Measurements from ENCODE around the gene EPS8L2. TPM values are rescaled to one million over a fixed set of nuclear protein-coding genes. Genes with fewer than 3 reads are reported as not detected.
"Not testable (repeated sequence)": the region's sequence is repeated elsewhere in the genome, so short reads cannot be mapped to it uniquely, and the experiment has no call there.

EPS8L2 gene
- total RNA-seq, 1 donor from 2014 or later, result 129 TPM

GRCh38 chr11:737366-737765 lies 31.3 kb downstream of the EPS8L2 start:
- DNase-seq (ENCODE audit: low read depth) (no peak), FAIRE-seq (no peak)
- Histone ChIP-seq H3K4me1 (ENCODE audit: insufficient read depth, low read length) (no peaks in the 10 kb centered on the region), H3K9ac (ENCODE audit: low read length) (no peak overlapping the region), H2AFZ (ENCODE audit: low read depth, low read length) (no peak overlapping the region), H3K4me2 (ENCODE audit: low read length) (no peak overlapping the region), H3K4me3 (ENCODE audit: insufficient read depth, low read depth, low read length) (no peak overlapping the region), H3K27ac (ENCODE audit: low read depth, low read length) (no peak overlapping the region), H3K36me3 (ENCODE audit: insufficient read depth, low read length) (no peaks in the 10 kb centered on the region), H3K9me3 (ENCODE audit: insufficient read depth, low read depth, low read length) (no peaks in the 10 kb centered on the region), H3K79me2 (ENCODE audit: insufficient read depth, low read length) (no peaks in the 10 kb centered on the region), H3K27me3 (ENCODE audit: insufficient read depth, low read length) (peaks cover 7% of the 10 kb centered on the region), H4K20me1 (ENCODE audit: insufficient read depth, low read length) (no peaks in the 10 kb centered on the region)
- TF ChIP-seq CTCF (IDR thresholded peaks at IDR 0.05; ENCODE audit: insufficient read depth, low read depth, low read length) (no peak), EZH2 (IDR thresholded peaks at IDR 0.05; ENCODE audit: insufficient read depth, low read length) (no peak)
- H3K4me3 Mint-ChIP-seq (ENCODE audit: unreplicated experiment), result no peak overlapping the region
- H3K4me1 Mint-ChIP-seq (ENCODE audit: low read depth, unreplicated experiment), result peaks cover 7% of the 10 kb centered on the region
- no peak overlapping the region for H3K27ac Mint-ChIP-seq (ENCODE audit: unreplicated experiment)
- H3K36me3 Mint-ChIP-seq (ENCODE audit: low read depth, unreplicated experiment), result peaks cover 3% of the 10 kb centered on the region
- H3K27me3 Mint-ChIP-seq (ENCODE audit: low read depth, unreplicated experiment), result peaks cover 26% of the 10 kb centered on the region
- H3K9me3 Mint-ChIP-seq (ENCODE audit: unreplicated experiment), result no peaks in the 10 kb centered on the region

- peaks cover 24% of the 10 kb centered on the region for H3K27me3 Mint-ChIP-seq (ENCODE audit: low read depth, unreplicated experiment)
- H3K79me2 ChIP-seq (ENCODE audit: insufficient read depth, low read length); H3K4me1 ChIP-seq (ENCODE audit: insufficient read depth, low read length); H3K27me3 ChIP-seq (ENCODE audit: insufficient read depth, low read length); H3K27ac Mint-ChIP-seq (ENCODE audit: unreplicated experiment); H2AFZ ChIP-seq (ENCODE audit: low read depth, low read length); H3K27ac ChIP-seq (ENCODE audit: low read depth, low read length); H3K4me2 ChIP-seq (ENCODE audit: low read length); H3K9me3 ChIP-seq (ENCODE audit: insufficient read depth, low read depth, low read length); H3K36me3 ChIP-seq (ENCODE audit: insufficient read depth, low read length); H3K4me1 Mint-ChIP-seq (ENCODE audit: low read depth, unreplicated experiment); H3K4me3 ChIP-seq (ENCODE audit: insufficient read depth, low read depth, low read length); H3K36me3 Mint-ChIP-seq (ENCODE audit: low read depth, unreplicated experiment); DNase-seq (ENCODE audit: low read depth); H3K9ac ChIP-seq (ENCODE audit: low read length); FAIRE-seq; H3K9me3 Mint-ChIP-seq (ENCODE audit: unreplicated experiment); H4K20me1 ChIP-seq (ENCODE audit: insufficient read depth, low read length): not testable (repeated sequence)
- peak overlapping the region; percentile 27 for H3K4me3 Mint-ChIP-seq (ENCODE audit: unreplicated experiment)
These were observed 31.9 kb downstream of the EPS8L2 start for GRCh38 chr11:737899-738298.

GRCh38 chr11:742156-742546 lies 36.1 kb downstream of the EPS8L2 start:
- H3K4me1 Mint-ChIP-seq (ENCODE audit: low read depth, unreplicated experiment), result peaks cover 9% of the 10 kb centered on the region
- H3K36me3 ChIP-seq (ENCODE audit: insufficient read depth, low read length), result no peaks in the 10 kb centered on the region
- H3K4me2 ChIP-seq (ENCODE audit: low read length), result no peak overlapping the region
- H3K27ac Mint-ChIP-seq (ENCODE audit: unreplicated experiment), result no peak overlapping the region
- H3K27me3 Mint-ChIP-seq (ENCODE audit: low read depth, unreplicated experiment), result peaks cover 12% of the 10 kb centered on the region
- no peaks in the 10 kb centered on the region for H4K20me1 ChIP-seq (ENCODE audit: insufficient read depth, low read length)
- DNase-seq (ENCODE audit: low read depth) (no peak), FAIRE-seq (no peak)
- H3K4me3 Mint-ChIP-seq (ENCODE audit: unreplicated experiment), result no peak overlapping the region
- H3K4me1 ChIP-seq (ENCODE audit: insufficient read depth, low read length), result peaks cover 3% of the 10 kb centered on the region
- no peak for TF ChIP-seq EZH2 (IDR thresholded peaks at IDR 0.05; ENCODE audit: insufficient read depth, low read length)
- TF ChIP-seq CTCF (IDR thresholded peaks at IDR 0.05; ENCODE audit: insufficient read depth, low read depth, low read length), result no peak
- H3K79me2 ChIP-seq (ENCODE audit: insufficient read depth, low read length), result no peaks in the 10 kb centered on the region
- H3K36me3 Mint-ChIP-seq (ENCODE audit: low read depth, unreplicated experiment), result no peaks in the 10 kb centered on the region
- no peak overlapping the region for H3K9ac ChIP-seq (ENCODE audit: low read length)
- H3K27ac ChIP-seq (ENCODE audit: low read depth, low read length), result no peak overlapping the region
- H2AFZ ChIP-seq (ENCODE audit: low read depth, low read length), result no peak overlapping the region
- no peaks in the 10 kb centered on the region for H3K9me3 ChIP-seq (ENCODE audit: insufficient read depth, low read depth, low read length)
- no peaks in the 10 kb centered on the region for H3K9me3 Mint-ChIP-seq (ENCODE audit: unreplicated experiment)
- H3K27me3 ChIP-seq (ENCODE audit: insufficient read depth, low read length), result peaks cover 5% of the 10 kb centered on the region
- no peak overlapping the region for H3K4me3 ChIP-seq (ENCODE audit: insufficient read depth, low read depth, low read length)

All from astrocyte (in vitro differentiated cells and primary cell).